HEK293 (cell line): ENCODE measurements around the gene SHC3.

Experiments used
- CTCF ChIA-PET: fragments of 350-600 bp; formaldehyde crosslinking; extraction: SDS; loops from one replicate; lab custom pipeline; 2021; ENCODE audit warnings: antibody characterized with exemption; lab: Yijun Ruan, JAX
- POLR2A ChIA-PET: fragments of 300-600 bp; formaldehyde crosslinking; extraction: SDS; loops from one replicate; lab custom pipeline; 2020; ENCODE audit warnings: antibody characterized with exemption, inconsistent platforms; lab: Yijun Ruan, JAX
- H3K27ac ChIP-seq: fragments of 200-500 bp; sonication (Bioruptor generic); 2 replicates; pipeline ENCODE4 v1.5.1; 2014; ENCODE audit warnings: low read depth, low read length, control low read depth, inconsistent platforms; ENCODE audit errors: extremely low read depth
- H3K36me3 ChIP-seq, 2 experiments: fragments of 200-500 bp in 1 of 2; sonication (Bioruptor generic) in 1 of 2; 1 replicate in 1 of 2; 2 replicates in 1 of 2; pipeline ENCODE4 v1.5.1; 2014 to 2017; ENCODE audit warnings: inconsistent platforms in 2 of 2, low read length in 2 of 2; ENCODE audit not compliant: control insufficient read depth in 2 of 2, insufficient read depth in 1 of 2
- H3K4me1 ChIP-seq: fragments of 200-500 bp; sonication (Bioruptor generic); 2 replicates; pipeline ENCODE4 v1.5.1; 2014; ENCODE audit warnings: mild to moderate bottlenecking, low read length, inconsistent platforms; ENCODE audit not compliant: control insufficient read depth, insufficient read depth
- H3K4me3 ChIP-seq: 2 replicates; pipeline ENCODE4 v1.5.1; 2011; ENCODE audit warnings: low read depth, mild to moderate bottlenecking, control low read depth, low read length, moderate library complexity
- H3K9me3 ChIP-seq: fragments of 200-500 bp; sonication (Bioruptor generic); 2 replicates; pipeline ENCODE4 v1.5.1; 2014; ENCODE audit warnings: low read depth, low read length, inconsistent platforms; ENCODE audit not compliant: control insufficient read depth, insufficient read depth
- ELK4 ChIP-seq: IDR thresholded peaks from 2 replicates; pipeline ENCODE4 v1.6.1; 2011; ENCODE audit warnings: mild to moderate bottlenecking, low read depth, low read length, borderline replicate concordance
- KLF1 ChIP-seq: fragments of 450-650 bp; formaldehyde crosslinking; IDR thresholded peaks from 2 replicates; pipeline ENCODE4 v1.5.1; 2016; ENCODE audit warnings: missing biosample characterization, missing genetic modification characterization
- PATZ1 ChIP-seq: fragments of 450-650 bp; formaldehyde crosslinking; IDR thresholded peaks from 2 replicates; pipeline ENCODE4 v1.5.1; 2016; ENCODE audit warnings: missing biosample characterization, missing genetic modification characterization
- YY2 ChIP-seq: fragments of 450-650 bp; formaldehyde crosslinking; IDR thresholded peaks from 2 replicates; pipeline ENCODE4 v1.5.1; 2016; ENCODE audit warnings: missing biosample characterization, missing genetic modification characterization
- ZBTB26 ChIP-seq: fragments of 450-650 bp; formaldehyde crosslinking; optimal IDR thresholded peaks from 2 replicates; pipeline ENCODE3; 2016; ENCODE audit warnings: missing biosample characterization, mild to moderate bottlenecking, missing genetic modification characterization
- ZFP37 ChIP-seq: fragments of 450-650 bp; formaldehyde crosslinking; IDR thresholded peaks from 2 replicates; pipeline ENCODE4 v1.5.1; 2016; ENCODE audit warnings: missing biosample characterization, missing genetic modification characterization
- ZIC2 ChIP-seq: fragments of 450-650 bp; formaldehyde crosslinking; IDR thresholded peaks from 2 replicates; pipeline ENCODE4 v1.5.1; 2016; ENCODE audit warnings: missing biosample characterization, missing genetic modification characterization
- ZNF133 ChIP-seq: fragments of 450-650 bp; formaldehyde crosslinking; IDR thresholded peaks from 2 replicates; pipeline ENCODE4 v1.5.1; 2016; ENCODE audit warnings: missing biosample characterization, missing genetic modification characterization
- ZNF155 ChIP-seq: fragments of 450-650 bp; formaldehyde crosslinking; IDR thresholded peaks from 2 replicates; pipeline ENCODE4 v1.5.1; 2016; ENCODE audit warnings: missing biosample characterization, missing genetic modification characterization
- ZNF18 ChIP-seq: fragments of 450-650 bp; formaldehyde crosslinking; IDR thresholded peaks from 2 replicates; pipeline ENCODE4 v1.5.1; 2016; ENCODE audit warnings: missing biosample characterization, missing genetic modification characterization
- ZNF184 ChIP-seq: fragments of 450-650 bp; IDR thresholded peaks from 2 replicates; pipeline ENCODE4 v1.5.1; 2018; ENCODE audit warnings: missing biosample characterization, mild to moderate bottlenecking, missing genetic modification characterization
- ZNF280D ChIP-seq: fragments of 450-650 bp; formaldehyde crosslinking; IDR thresholded peaks from 2 replicates; pipeline ENCODE4 v1.5.1; 2016; ENCODE audit warnings: missing biosample characterization, missing genetic modification characterization
- ZNF350 ChIP-seq: fragments of 450-650 bp; formaldehyde crosslinking; IDR thresholded peaks from 2 replicates; pipeline ENCODE4 v1.5.0; 2017; ENCODE audit warnings: missing biosample characterization, mild to moderate bottlenecking, missing genetic modification characterization
- ZNF394 ChIP-seq: fragments of 450-650 bp; formaldehyde crosslinking; IDR thresholded peaks from 2 replicates; pipeline ENCODE4 v1.5.1; 2016; ENCODE audit warnings: missing biosample characterization, missing genetic modification characterization, mild to moderate bottlenecking, moderate library complexity, borderline replicate concordance
- ZNF404 ChIP-seq: fragments of 450-650 bp; formaldehyde crosslinking; IDR thresholded peaks from 2 replicates; pipeline ENCODE4 v1.5.1; 2017; ENCODE audit warnings: missing biosample characterization, missing genetic modification characterization
- ZNF549 ChIP-seq: fragments of 450-650 bp; IDR thresholded peaks from 2 replicates; pipeline ENCODE4 v1.5.1; 2018; ENCODE audit warnings: missing biosample characterization, missing genetic modification characterization, mild to moderate bottlenecking, inconsistent platforms, moderate library complexity
- ZXDB ChIP-seq: fragments of 450-650 bp; formaldehyde crosslinking; IDR thresholded peaks from 2 replicates; pipeline ENCODE4 v1.5.1; 2016; ENCODE audit warnings: missing biosample characterization, missing genetic modification characterization

SHC3 gene

GRCh38 chr9:89168901-89169813, 9.5 kb downstream of the SHC3 start:
- POLR2A ChIA-PET: no interaction called here
- Histone ChIP-seq H3K36me3 (no peaks in the 10 kb centered on the region), H3K27ac (no peak overlapping the region), H3K4me1 (no peaks in the 10 kb centered on the region), H3K4me3 (no peak overlapping the region), H3K9me3 (no peaks in the 10 kb centered on the region)
- CTCF ChIA-PET: no interaction called here
- TF ChIP-seq ZNF18 (tag by site-specific recombination) (no peak), ZBTB26 (no peak), ZNF184 (tag by site-specific recombination) (no peak), ZNF394 (no peak)

GRCh38 chr9:89167788-89168187, 10.8 kb downstream of the SHC3 start:
- Histone ChIP-seq H3K9me3 (no peaks in the 10 kb centered on the region), H3K27ac (no peak overlapping the region), H3K36me3 (no peaks in the 10 kb centered on the region), H3K4me1 (no peaks in the 10 kb centered on the region), H3K4me3 (no peak overlapping the region)
- CTCF ChIA-PET: no interaction called here
- POLR2A ChIA-PET: no interaction called here
- TF ChIP-seq ZFP37 (tag by site-specific recombination): no peak
- no peak for TF ChIP-seq ZNF404 (tag by site-specific recombination)
- TF ChIP-seq KLF1: no peak
- no peak for TF ChIP-seq PATZ1 (tag by site-specific recombination)

GRCh38 chr9:89166852-89167251, 11.8 kb downstream of the SHC3 start:
- ChIA-PET CTCF (no interaction called here), POLR2A (no interaction called here)
- TF ChIP-seq ZNF133 (tag by site-specific recombination) (no peak), ELK4 (no peak), ZNF549 (tag by site-specific recombination) (no peak), ZNF155 (tag by site-specific recombination) (no peak), YY2 (no peak), ZIC2 (tag by site-specific recombination) (no peak), ZNF280D (tag by site-specific recombination) (no peak), ZXDB (tag by site-specific recombination) (no peak), ZNF350 (tag by site-specific recombination) (no peak)
- H3K36me3 ChIP-seq: no peaks in the 10 kb centered on the region
- H3K4me3 ChIP-seq: no peak overlapping the region
- H3K9me3 ChIP-seq: no peaks in the 10 kb centered on the region
- H3K27ac ChIP-seq: no peak overlapping the region
- H3K4me1 ChIP-seq: no peaks in the 10 kb centered on the region
